ENCODE measurements around the gene ERVK3-1.
"Not testable (repeated sequence)": the region's sequence is repeated elsewhere in the genome, so short reads cannot be mapped to it uniquely, and the experiment has no call there.

The ERVK3-1 gene, protein sequence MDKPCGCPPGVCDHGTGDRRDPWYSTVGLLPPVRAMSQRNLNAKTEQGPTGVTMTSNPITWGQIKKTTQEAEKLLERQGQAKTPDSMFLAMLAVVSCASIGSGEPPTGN

DNA sequence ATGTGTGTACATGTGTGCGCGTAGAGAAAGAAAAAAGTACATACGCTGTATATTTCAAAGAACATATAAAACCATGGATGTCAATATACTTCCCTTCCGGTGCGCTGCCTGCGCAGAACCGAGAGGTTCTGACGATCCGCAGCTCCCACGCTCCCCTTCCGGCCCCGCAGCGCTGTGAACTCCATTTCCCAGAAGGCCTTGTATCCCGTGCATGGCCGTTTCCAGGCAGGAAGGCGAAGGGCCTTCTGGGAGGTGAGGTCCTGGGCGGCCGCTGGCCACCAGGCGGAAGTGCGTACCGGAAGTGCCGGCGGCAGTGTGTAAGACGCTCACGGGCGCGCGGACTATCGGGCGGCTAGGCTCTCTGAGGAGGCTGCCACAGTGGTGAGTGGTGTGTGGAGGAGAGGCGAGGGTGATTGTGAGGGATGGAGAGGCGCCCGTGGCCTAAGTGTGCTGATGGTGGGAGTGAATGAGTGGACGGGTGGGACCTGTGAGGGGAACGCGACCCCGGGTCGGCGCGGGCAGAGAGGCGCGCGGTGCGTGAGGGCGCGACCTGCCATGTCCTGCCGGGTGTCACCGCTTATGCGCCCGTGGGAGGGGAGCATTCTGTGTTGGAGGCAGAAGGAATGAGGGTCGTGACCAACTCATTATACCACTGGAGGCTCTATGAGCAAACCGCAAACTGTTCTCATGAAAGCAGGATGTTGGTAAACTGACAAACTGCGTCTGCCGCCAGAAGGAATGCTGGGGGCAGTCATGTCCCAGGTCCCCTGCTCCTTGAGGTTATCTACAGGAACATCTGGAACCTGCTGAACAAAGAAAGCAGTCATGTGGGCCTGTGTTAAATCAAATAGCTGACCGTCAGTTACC lies at the start of gene ERVK3-1:
Gene ERVK3-1, plus strand, starts transcription at position 313 of the 867 bp plus-strand sequence. CDS start 6,792 bp downstream, outside the sequence.
- H3K9me3 Mint-ChIP-seq: no peaks in the 10 kb centered on the region
- H3K36me3 Mint-ChIP-seq (ENCODE audit: low read depth): peaks cover 73% of the 10 kb centered on the region
- ATAC-seq: peak; percentile 98
- H3K4me3 Mint-ChIP-seq: peak within 1 kb of the TSS; percentile 99
- H3K27me3 Mint-ChIP-seq: no peaks in the 10 kb centered on the region
- H3K27ac Mint-ChIP-seq: peak within 1 kb of the TSS; percentile 99
- peak; percentile 93 for DNase-seq
- H3K4me1 Mint-ChIP-seq: peaks cover 48% of the 10 kb centered on the region

DNA sequence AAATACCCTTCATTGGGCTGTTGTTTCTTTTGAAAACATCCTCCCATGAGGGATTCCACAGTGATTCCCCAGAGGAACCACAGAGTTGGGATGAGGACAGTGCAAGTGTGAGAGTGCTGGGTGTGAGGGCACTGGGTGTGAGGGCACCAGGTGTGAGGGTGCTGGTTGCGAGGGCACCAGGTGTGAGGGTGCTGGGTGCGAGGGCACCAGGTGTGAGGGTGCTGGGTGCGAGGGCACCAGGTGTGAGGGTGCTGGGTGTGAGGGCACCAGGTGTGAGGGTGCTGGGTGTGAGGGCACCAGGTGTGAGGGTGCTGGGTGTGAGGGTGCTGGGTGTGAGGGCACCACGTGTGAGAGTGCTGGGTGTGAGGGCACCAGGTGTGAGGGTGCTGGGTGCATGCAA lies 46.9 kb upstream of the ERVK3-1 start:
- H3K4me1 Mint-ChIP-seq, H3K27ac Mint-ChIP-seq, H3K4me3 Mint-ChIP-seq, H3K27me3 Mint-ChIP-seq, DNase-seq, ATAC-seq: not testable (repeated sequence)
- Mint-ChIP-seq H3K36me3 (ENCODE audit: low read depth) (peaks cover 100% of the 10 kb centered on the region), H3K9me3 (peaks cover 71% of the 10 kb centered on the region)

DNA sequence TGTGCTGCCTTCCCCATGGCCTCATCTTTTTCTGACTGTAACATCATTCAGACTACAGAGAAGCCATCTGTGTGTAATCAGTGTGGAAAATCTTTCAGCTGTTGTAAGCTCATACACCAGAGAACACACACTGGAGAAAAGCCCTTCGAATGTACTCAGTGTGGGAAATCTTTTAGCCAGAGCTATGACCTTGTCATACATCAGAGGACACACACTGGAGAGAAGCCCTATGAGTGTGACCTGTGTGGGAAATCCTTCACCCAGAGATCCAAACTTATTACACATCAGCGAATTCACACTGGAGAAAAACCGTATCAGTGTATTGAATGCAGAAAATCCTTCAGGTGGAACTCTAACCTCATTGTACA lies 43.6 kb upstream of the ERVK3-1 start:
- H3K9me3 Mint-ChIP-seq: peaks cover 56% of the 10 kb centered on the region
- H3K4me1 Mint-ChIP-seq: no peaks in the 10 kb centered on the region
- DNase-seq (no peak), ATAC-seq (no peak)
- no peaks in the 10 kb centered on the region for H3K27me3 Mint-ChIP-seq
- H3K27ac Mint-ChIP-seq: no peak overlapping the region
- H3K36me3 Mint-ChIP-seq (ENCODE audit: low read depth): peaks cover 97% of the 10 kb centered on the region
- no peak overlapping the region for H3K4me3 Mint-ChIP-seq

DNA sequence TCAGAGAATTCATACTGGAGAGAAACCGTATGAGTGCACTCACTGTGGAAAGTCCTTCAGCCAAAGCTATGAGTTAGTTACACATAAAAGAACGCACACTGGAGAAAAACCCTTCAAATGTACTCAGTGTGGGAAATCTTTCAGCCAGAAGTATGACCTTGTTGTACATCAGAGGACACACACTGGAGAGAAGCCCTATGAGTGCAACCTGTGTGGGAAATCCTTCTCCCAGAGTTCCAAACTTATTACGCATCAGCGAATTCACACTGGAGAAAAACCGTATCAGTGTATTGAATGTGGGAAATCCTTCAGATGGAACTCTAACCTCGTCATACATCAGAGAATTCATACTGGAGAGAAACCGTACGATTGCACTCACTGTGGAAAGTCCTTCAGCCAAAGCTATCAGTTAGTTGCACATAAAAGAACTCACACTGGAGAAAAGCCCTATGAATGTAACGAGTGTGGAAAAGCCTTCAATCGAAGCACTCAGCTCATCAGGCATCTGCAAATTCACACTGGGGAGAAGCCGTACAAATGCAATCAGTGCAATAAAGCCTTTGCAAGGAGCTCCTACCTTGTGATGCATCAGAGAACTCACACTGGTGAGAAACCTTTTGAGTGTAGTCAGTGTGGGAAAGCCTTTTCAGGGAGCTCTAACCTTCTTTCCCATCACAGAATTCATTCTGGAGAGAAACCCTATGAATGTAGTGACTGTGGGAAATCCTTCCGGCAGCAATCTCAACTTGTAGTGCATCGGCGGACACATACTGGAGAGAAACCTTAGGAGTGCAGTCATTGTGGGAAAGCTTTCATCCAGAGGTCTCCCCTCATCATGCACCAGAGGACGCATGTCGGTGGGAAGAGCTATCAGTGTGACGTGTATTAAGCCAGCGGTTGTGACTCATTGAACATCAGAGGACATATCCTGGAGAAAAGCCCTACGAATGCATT lies 42.9 kb upstream of the ERVK3-1 start:
- Mint-ChIP-seq H3K9me3 (peaks cover 55% of the 10 kb centered on the region), H3K4me1 (no peaks in the 10 kb centered on the region), H3K27me3 (no peaks in the 10 kb centered on the region), H3K4me3 (no peak overlapping the region), H3K36me3 (ENCODE audit: low read depth) (peaks cover 95% of the 10 kb centered on the region), H3K27ac (no peak overlapping the region)
- ATAC-seq (no peak), DNase-seq (no peak)

DNA sequence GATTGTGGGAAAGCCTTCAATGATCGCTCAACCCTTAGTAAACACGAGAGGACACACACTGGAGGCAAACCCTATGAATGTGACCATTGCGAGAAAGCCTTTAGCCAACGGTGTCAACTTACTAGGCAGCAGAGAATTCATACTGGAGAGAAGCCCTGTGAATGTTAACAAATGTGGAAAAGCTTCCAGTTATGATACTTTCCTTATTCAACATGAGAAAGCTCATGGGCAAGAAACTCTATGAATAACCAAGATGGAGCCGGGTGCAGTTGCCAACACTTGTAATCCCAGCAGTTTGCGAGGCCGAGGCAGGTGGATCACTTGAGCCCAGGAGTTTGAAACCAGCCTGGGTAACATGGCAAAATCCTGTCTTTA lies 42.3 kb upstream of the ERVK3-1 start:
- H3K36me3 Mint-ChIP-seq (ENCODE audit: low read depth): peaks cover 90% of the 10 kb centered on the region
- H3K4me3 Mint-ChIP-seq: no peak overlapping the region
- no peak overlapping the region for H3K27ac Mint-ChIP-seq
- H3K27me3 Mint-ChIP-seq: no peaks in the 10 kb centered on the region
- DNase-seq (no peak), ATAC-seq (no peak)
- H3K9me3 Mint-ChIP-seq: peaks cover 48% of the 10 kb centered on the region
- no peaks in the 10 kb centered on the region for H3K4me1 Mint-ChIP-seq

DNA sequence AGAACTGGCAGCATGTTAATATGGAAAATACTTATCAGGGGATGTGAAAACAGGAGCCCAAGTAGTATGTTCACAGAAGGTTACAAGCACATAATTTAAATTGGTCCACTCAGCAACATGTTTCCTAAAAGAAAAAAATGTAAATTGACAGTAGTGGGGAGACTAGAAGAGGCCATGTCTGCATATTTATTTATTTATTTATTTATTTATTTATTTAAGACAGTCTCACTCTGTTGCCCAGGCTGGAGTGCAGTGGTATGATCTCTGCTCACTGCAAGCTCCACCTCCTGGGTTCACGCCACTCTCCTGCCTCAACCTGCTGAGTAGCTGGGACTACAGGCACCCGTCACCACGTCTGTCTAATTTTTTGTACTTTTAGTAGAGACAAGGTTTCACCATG lies 40.1 kb upstream of the ERVK3-1 start:
- ATAC-seq: no peak
- peaks cover 44% of the 10 kb centered on the region for H3K9me3 Mint-ChIP-seq
- H3K27ac Mint-ChIP-seq: no peak overlapping the region
- peaks cover 81% of the 10 kb centered on the region for H3K36me3 Mint-ChIP-seq (ENCODE audit: low read depth)
- no peak for DNase-seq
- H3K27me3 Mint-ChIP-seq: no peaks in the 10 kb centered on the region
- H3K4me1 Mint-ChIP-seq: no peaks in the 10 kb centered on the region
- no peak overlapping the region for H3K4me3 Mint-ChIP-seq

DNA sequence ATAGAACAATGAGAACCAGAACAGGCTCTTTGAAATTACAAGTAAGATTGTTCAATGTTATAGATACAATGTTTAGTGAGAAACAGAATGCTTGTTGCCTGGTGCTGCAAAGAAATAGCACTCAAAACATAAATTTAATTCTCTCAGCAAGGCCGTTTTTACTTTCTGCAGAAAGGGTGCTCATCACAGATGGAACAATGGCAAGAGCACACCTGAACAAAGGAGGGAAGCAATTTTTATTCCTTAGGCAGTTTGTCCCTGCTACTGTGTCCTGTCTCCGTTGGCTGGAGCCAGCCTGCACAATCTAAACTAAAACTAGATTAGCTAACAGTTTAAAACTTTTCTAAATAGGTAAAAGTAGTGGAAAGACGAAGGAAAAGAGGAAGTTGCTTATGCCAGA lies 36.8 kb upstream of the ERVK3-1 start:
- Mint-ChIP-seq H3K4me3 (no peak overlapping the region), H3K4me1 (no peaks in the 10 kb centered on the region), H3K36me3 (ENCODE audit: low read depth) (peaks cover 77% of the 10 kb centered on the region), H3K27me3 (no peaks in the 10 kb centered on the region), H3K9me3 (peaks cover 32% of the 10 kb centered on the region), H3K27ac (no peak overlapping the region)
- no peak for DNase-seq
- no peak for ATAC-seq

DNA sequence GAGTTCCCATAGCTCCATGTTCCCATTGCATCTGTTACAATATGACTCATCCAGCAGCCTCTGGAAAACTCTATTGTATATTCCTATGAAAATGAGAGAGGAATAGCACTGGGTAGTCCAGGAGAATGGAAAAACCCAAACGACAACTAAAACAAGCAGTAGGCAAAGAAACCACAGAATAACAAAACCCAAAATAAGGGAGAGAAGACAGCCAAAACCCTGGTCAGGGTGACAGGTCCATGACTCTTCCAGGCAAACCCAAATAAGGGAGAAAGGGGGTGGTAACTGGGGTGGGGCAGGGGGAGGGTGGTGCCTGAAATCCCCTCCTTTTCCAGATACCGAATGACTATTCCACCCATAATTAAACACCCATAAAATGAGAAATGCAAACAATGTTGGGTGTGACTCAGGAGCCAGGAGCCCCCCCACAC lies 30.4 kb upstream of the ERVK3-1 start:
- ATAC-seq (no peak), DNase-seq (no peak)
- peaks cover 37% of the 10 kb centered on the region for H3K9me3 Mint-ChIP-seq
- no peak overlapping the region for H3K27ac Mint-ChIP-seq
- H3K27me3 Mint-ChIP-seq: no peaks in the 10 kb centered on the region
- H3K4me1 Mint-ChIP-seq: peaks cover 18% of the 10 kb centered on the region
- no peak overlapping the region for H3K4me3 Mint-ChIP-seq
- H3K36me3 Mint-ChIP-seq (ENCODE audit: low read depth): peaks cover 76% of the 10 kb centered on the region

DNA sequence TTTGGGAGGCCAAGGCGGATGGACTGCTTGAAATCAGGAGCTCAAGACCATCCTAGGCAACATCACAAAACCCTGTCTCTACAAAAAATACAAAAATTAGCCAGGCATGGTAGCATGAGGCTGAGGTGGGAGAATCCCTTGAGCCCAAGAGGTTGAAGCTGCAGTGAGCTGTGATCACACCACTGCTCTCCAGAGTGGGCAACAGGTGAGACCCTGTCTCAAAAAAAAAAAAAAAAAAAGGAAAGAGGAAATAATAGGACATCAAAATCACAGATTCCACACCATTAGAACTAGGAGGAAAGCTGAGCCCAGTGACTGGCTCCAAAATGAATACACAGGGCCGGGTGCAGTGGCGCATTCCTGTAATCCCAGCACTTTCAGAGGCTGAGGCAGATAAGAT lies 29.6 kb upstream of the ERVK3-1 start:
- Mint-ChIP-seq H3K27me3 (no peaks in the 10 kb centered on the region), H3K9me3 (peaks cover 33% of the 10 kb centered on the region), H3K27ac (no peak overlapping the region), H3K4me1 (peaks cover 25% of the 10 kb centered on the region), H3K36me3 (ENCODE audit: low read depth) (peaks cover 77% of the 10 kb centered on the region), H3K4me3 (no peak overlapping the region)
- ATAC-seq (no peak), DNase-seq (no peak)

DNA sequence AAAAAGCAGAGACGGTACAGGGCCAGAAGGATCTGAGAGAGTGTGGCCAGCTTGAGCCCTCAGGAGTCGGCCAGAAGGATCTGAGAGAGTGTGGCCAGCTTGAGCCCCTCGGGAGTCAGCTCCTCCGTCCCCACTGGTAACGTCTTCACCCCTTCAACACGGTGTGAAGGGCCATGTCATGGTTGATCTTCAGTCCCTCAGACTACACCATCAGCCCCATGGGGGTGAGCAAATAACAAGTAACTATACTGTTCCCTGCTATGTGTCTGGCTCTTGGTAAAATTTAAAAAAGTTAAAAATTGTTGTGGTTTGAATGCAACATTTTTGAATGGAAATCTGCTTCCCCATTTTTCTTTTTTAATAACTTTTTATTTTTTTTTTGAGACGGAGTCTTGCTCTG lies 28.0 kb upstream of the ERVK3-1 start:
- H3K36me3 Mint-ChIP-seq (ENCODE audit: low read depth): peaks cover 71% of the 10 kb centered on the region
- no peak overlapping the region for H3K27ac Mint-ChIP-seq
- H3K4me3 Mint-ChIP-seq: peak overlapping the region; percentile 96
- H3K4me1 Mint-ChIP-seq: peaks cover 36% of the 10 kb centered on the region
- H3K9me3 Mint-ChIP-seq: peaks cover 22% of the 10 kb centered on the region
- DNase-seq (no peak), ATAC-seq (no peak)
- H3K27me3 Mint-ChIP-seq: no peaks in the 10 kb centered on the region

DNA sequence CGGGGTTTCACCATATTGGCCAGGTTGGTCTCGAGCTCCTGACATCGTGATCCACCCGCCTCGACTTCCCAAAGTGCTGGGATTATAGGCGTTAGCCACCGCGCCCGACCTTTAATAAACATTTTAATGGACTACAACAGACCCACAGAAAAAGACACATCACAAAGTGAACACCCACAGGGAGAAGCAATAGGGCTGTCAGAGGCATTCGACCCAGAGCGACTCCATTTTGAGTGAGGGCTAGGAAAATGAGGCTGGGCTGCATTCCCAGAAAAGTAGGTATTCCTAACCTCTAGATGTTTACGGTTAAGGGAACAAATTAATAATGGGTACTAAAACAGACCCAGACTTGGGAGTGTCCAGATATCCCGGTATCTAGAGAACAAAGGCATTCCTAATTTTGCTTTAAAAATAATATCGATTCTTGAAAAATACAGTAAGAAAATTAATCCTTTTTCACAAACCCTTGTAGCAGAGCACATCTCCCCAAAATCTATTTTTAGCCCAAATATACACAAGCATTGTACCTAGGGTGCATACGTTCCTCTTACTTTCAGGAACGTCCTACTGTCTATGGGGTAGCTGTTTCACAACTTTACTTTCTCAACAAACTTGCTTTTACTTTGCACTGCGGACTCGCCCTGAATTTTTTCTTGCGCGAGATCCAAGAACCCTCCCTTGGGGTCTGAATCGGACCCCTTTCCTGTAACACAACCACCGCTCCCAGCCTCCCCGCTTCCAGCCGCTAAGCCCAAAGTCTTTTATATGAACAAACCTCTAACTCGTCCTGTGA lies 27.2 kb upstream of the ERVK3-1 start:
- Mint-ChIP-seq H3K9me3 (peaks cover 22% of the 10 kb centered on the region), H3K4me1 (peaks cover 40% of the 10 kb centered on the region), H3K27ac (peak overlapping the region; percentile 95), H3K4me3 (peak overlapping the region; percentile 96), H3K36me3 (ENCODE audit: low read depth) (peaks cover 67% of the 10 kb centered on the region), H3K27me3 (no peaks in the 10 kb centered on the region)
- DNase-seq (no peak), ATAC-seq (no peak)

DNA sequence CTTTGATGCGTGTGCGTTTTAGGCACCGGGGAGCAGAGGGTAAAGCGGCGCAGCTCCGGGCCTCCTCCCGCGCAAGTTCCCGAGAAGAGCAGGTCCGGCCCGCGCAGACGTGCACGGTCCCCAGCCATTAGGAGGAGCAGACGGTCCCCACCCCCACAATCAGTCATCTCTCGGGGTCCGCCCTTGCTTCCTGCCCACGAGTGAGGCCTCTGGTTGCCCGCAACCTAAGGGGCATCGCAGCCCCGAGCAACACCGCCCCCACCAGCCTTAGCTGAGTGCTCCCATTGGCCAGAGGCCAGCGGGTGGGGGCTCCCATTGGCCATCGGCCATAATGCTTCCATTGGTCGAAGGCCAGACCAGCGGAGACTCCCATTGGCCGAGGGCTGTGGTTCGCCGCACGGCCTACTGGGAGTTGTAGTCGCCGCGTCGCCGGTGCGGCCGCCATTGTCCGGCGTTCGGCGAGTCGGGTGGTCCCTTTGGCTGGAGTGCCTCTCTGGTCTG lies 26.6 kb upstream of the ERVK3-1 start, which contains the start of gene ZNF8:
Gene ZNF8, plus strand, starts transcription at position 415 of the 501 bp plus-strand sequence. CDS start 127 bp downstream, outside the sequence.
- peaks cover 42% of the 10 kb centered on the region for H3K4me1 Mint-ChIP-seq
- peak within 1 kb of the TSS; percentile 95 for H3K27ac Mint-ChIP-seq
- H3K27me3 Mint-ChIP-seq: no peaks in the 10 kb centered on the region
- H3K4me3 Mint-ChIP-seq: peak within 1 kb of the TSS; percentile 96
- H3K36me3 Mint-ChIP-seq (ENCODE audit: low read depth): peaks cover 69% of the 10 kb centered on the region
- peaks cover 22% of the 10 kb centered on the region for H3K9me3 Mint-ChIP-seq
- DNase-seq (peak; percentile 97), ATAC-seq (peak; percentile 99)

DNA sequence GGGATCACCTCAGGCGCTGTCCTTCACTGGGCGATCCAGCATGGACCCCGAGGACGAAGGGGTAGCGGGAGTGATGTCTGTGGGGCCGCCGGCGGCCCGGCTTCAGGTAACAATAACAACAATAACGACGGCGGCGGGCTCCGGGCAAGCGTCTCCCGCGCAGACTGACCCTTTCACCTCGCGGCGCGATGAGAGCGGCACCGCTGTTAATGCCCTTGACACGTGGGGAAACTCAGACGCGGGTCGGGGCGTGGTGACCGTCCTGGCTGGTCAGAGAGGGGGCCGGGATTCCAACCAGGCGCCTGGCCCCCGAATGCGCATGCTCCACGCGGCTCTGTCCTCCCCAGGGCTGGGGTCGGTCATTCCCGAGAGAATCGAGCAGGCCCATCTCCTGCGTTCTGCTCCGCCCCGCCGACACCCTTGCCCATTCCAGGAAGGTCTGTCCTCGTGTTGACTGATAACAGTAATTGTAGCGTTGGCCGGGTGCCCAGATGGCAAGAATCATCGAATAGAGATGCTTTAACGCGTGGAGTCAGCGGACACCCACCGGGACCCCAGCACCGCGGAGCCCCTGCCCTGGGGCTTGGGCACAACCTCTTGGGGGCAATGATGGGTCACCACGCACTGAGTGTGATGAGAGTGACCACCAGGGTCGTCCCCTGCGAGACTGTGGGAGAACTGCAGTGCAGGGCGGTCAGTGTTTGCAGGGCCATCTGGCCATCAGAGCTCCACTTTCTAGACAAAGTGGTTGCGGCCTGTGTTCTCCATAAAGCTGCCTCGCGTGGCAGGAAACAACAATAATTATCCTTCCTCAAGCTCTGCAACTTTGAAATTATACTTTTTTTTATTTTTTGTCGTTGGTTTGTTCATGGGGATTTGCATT lies 25.9 kb upstream of the ERVK3-1 start:
- H3K9me3 Mint-ChIP-seq: peaks cover 19% of the 10 kb centered on the region
- H3K4me1 Mint-ChIP-seq: peaks cover 42% of the 10 kb centered on the region
- no peaks in the 10 kb centered on the region for H3K27me3 Mint-ChIP-seq
- H3K27ac Mint-ChIP-seq: peak overlapping the region; percentile 95
- H3K4me3 Mint-ChIP-seq: peak overlapping the region; percentile 96
- ATAC-seq (no peak), DNase-seq (peak; percentile 68)
- H3K36me3 Mint-ChIP-seq (ENCODE audit: low read depth): peaks cover 68% of the 10 kb centered on the region
